GM12864 (cell line): ENCODE measurements around the gene KCNH8.

Source experiments
- DNase-seq: peaks from one replicate; pipeline ENCODE4 v3.0.0-alpha.2; 2011; ENCODE audit warnings: low read depth
- H3K4me3 ChIP-seq: 2 replicates; pipeline ENCODE4 v1.5.1; 2011; ENCODE audit warnings: mild to moderate bottlenecking, low read depth, low read length, control low read depth
- CTCF ChIP-seq: IDR thresholded peaks from 2 replicates; pipeline ENCODE4 v1.5.1; 2011; ENCODE audit warnings: low read depth, mild to moderate bottlenecking, moderate library complexity, low read length, control low read depth, inconsistent platforms; ENCODE audit errors: missing control alignments

KCNH8 gene

GRCh38 chr3:19295208-19295607 is 146.9 kb downstream of the KCNH8 start:
- no peak overlapping the region for H3K4me3 ChIP-seq
- TF ChIP-seq CTCF = no peak
- no peak for DNase-seq

GRCh38 chr3:19331931-19332330 is 183.6 kb downstream of the KCNH8 start:
- no peak overlapping the region for H3K4me3 ChIP-seq
- DNase-seq = no peak
- no peak for TF ChIP-seq CTCF

- DNase-seq = no peak
- TF ChIP-seq CTCF = no peak
These were observed 185.8 kb downstream of the KCNH8 start for GRCh38 chr3:19334120-19334519.

GRCh38 chr3:19338769-19339168 is 190.5 kb downstream of the KCNH8 start:
- no peak for TF ChIP-seq CTCF
- no peak overlapping the region for H3K4me3 ChIP-seq
- DNase-seq = no peak

More at GRCh38 chr3:19334120-19334519, 185.8 kb downstream of the KCNH8 start:
- no peak overlapping the region for H3K4me3 ChIP-seq

GRCh38 chr3:19342389-19342788 is 194.1 kb downstream of the KCNH8 start:
- DNase-seq = no peak
- TF ChIP-seq CTCF = no peak
- no peak overlapping the region for H3K4me3 ChIP-seq

- no peak overlapping the region for H3K4me3 ChIP-seq
- TF ChIP-seq CTCF = no peak
- DNase-seq = no peak
These were observed 198.4 kb downstream of the KCNH8 start for GRCh38 chr3:19346759-19347158.

GRCh38 chr3:19347671-19348070 is 199.4 kb downstream of the KCNH8 start:
- no peak for TF ChIP-seq CTCF
- no peak overlapping the region for H3K4me3 ChIP-seq
- DNase-seq = no peak
